Ishikawa (cell line): ENCODE measurements around the gene MT1A.

Experiments used
- CEBPB ChIP-seq: IDR thresholded peaks from 2 replicates; pipeline ENCODE4 v1.6.1; 2012
- CREB1 ChIP-seq: IDR thresholded peaks from 2 replicates; pipeline ENCODE4 v1.6.1; 2012; ENCODE audit warnings: low read depth
- EGR1 ChIP-seq: IDR thresholded peaks from 2 replicates; pipeline ENCODE4 v1.6.1; 2012
- EP300 ChIP-seq: IDR thresholded peaks from 2 replicates; pipeline ENCODE4 v1.6.1; 2012; ENCODE audit warnings: borderline replicate concordance
- FOXM1 ChIP-seq: IDR thresholded peaks from 2 replicates; pipeline ENCODE4 v1.6.1; 2012; ENCODE audit warnings: low read depth, borderline replicate concordance
- MAX ChIP-seq: IDR thresholded peaks from 2 replicates; pipeline ENCODE4 v1.6.1; 2012
- NFIC ChIP-seq: IDR thresholded peaks from 2 replicates; pipeline ENCODE4 v1.6.1; 2012
- RAD21 ChIP-seq: IDR thresholded peaks from 2 replicates; pipeline ENCODE4 v1.6.1; 2012; ENCODE audit warnings: low read depth
- REST ChIP-seq: IDR thresholded peaks from 2 replicates; pipeline ENCODE4 v1.6.1; 2012; ENCODE audit warnings: low read depth, mild to moderate bottlenecking
- TAF1 ChIP-seq: IDR thresholded peaks from 2 replicates; pipeline ENCODE4 v1.6.1; 2012; ENCODE audit warnings: low read depth, mild to moderate bottlenecking
- TCF12 ChIP-seq: IDR thresholded peaks from 2 replicates; pipeline ENCODE4 v1.6.1; 2012; ENCODE audit warnings: low read depth
- TEAD4 ChIP-seq: IDR thresholded peaks from 2 replicates; pipeline ENCODE4 v1.6.1; 2012
- USF1 ChIP-seq: IDR thresholded peaks from 2 replicates; pipeline ENCODE4 v1.6.1; 2012
- YY1 ChIP-seq: IDR thresholded peaks from 2 replicates; pipeline ENCODE4 v1.6.1; 2012; ENCODE audit warnings: low read depth
- ZBTB7A ChIP-seq: IDR thresholded peaks from 2 replicates; pipeline ENCODE4 v1.6.1; 2012; ENCODE audit warnings: low read depth

MT1A gene

GRCh38 chr16:56616608-56617211 lies 21.8 kb upstream of the MT1A start:
- TF ChIP-seq CREB1: no peak
- TF ChIP-seq ZBTB7A: no peak
- no peak for TF ChIP-seq TCF12

GRCh38 chr16:56617212-56618085 lies 21.0 kb upstream of the MT1A start:
- TF ChIP-seq CREB1: no peak
- TF ChIP-seq NFIC: no peak
- TF ChIP-seq YY1: no peak
- TF ChIP-seq RAD21: no peak
- TF ChIP-seq EP300: no peak
- no peak for TF ChIP-seq USF1
- no peak for TF ChIP-seq ZBTB7A
- TF ChIP-seq EGR1: no peak

- no peak for TF ChIP-seq TCF12
- no peak for TF ChIP-seq MAX
- no peak for TF ChIP-seq FOXM1
- TF ChIP-seq RAD21: no peak
- no peak for TF ChIP-seq CEBPB
- TF ChIP-seq CREB1: no peak
- no peak for TF ChIP-seq EP300
- TF ChIP-seq USF1: no peak
- TF ChIP-seq TAF1: no peak
- TF ChIP-seq ZBTB7A: no peak
- TF ChIP-seq EGR1: no peak
- TF ChIP-seq REST: no peak
- TF ChIP-seq TEAD4: no peak
- no peak for TF ChIP-seq NFIC
- no peak for TF ChIP-seq YY1
These were observed 20.3 kb upstream of the MT1A start for GRCh38 chr16:56618138-56618537.

- TF ChIP-seq EGR1: no peak
- no peak for TF ChIP-seq MAX
- no peak for TF ChIP-seq CREB1
- TF ChIP-seq FOXM1: no peak
- TF ChIP-seq REST: no peak
- TF ChIP-seq TEAD4: no peak
- TF ChIP-seq CEBPB: no peak
- TF ChIP-seq USF1: no peak
- no peak for TF ChIP-seq TCF12
- TF ChIP-seq ZBTB7A: no peak
- no peak for TF ChIP-seq NFIC
- TF ChIP-seq TAF1: no peak
- no peak for TF ChIP-seq RAD21
These were observed 18.0 kb upstream of the MT1A start for GRCh38 chr16:56620339-56620897.

GRCh38 chr16:56623637-56624036 lies 14.8 kb upstream of the MT1A start:
- TF ChIP-seq EP300 (no peak), RAD21 (no peak), YY1 (no peak), EGR1 (no peak)
